ENCODE measurements around the gene NAPA.

NAPA gene

GRCh38 chr19:47456721-47457474 is 58.0 kb downstream of the NAPA start:
- DNase-seq, result no peak

DNA sequence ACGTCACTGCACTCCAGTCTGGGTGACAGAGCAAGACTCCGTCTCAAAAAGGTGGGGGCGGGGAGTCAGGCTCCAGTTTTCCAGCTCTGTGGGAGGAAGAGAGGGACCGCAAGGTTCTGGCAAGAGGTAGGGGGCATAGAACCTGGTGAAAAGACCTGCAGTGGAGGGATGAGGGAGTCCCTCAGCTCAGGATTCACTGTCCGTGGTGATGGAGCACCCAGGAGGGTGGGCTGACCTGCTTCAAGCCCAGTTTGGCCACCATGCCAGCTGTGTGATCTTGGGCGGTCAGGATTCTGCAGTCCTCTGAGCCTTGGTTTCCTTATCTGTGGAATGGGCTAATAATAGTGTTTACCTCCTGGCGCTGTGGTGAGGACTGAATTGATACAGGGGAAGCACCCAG is 64.4 kb downstream of the NAPA start:
- no peak for DNase-seq

DNA sequence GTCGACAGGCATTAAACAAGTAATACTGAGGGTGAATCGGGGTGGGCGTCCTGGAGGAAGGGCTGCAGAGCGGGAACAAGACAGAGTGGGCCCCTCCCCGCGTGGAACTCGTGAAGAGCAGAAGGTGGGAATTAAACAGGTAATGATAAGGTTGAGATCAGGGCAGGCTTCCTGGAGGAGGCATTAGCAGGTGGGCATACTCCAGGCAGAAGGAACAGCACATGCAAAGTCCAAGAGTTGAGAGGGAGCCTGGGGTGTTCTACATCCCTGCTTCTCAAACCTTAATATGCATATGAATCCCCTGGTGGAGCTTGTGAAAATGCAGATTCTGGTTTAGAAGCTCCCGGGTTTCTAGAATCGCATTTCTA is 66.5 kb downstream of the NAPA start:
- no peak for DNase-seq

GRCh38 chr19:47447470-47448359 is 67.1 kb downstream of the NAPA start:
- DNase-seq, result peak in 4 of 5 experiments; percentile 23 to 64 (median 44)

- DNase-seq, result no peak
Observed at GRCh38 chr19:47446534-47447469, 68.1 kb downstream of the NAPA start.

DNA sequence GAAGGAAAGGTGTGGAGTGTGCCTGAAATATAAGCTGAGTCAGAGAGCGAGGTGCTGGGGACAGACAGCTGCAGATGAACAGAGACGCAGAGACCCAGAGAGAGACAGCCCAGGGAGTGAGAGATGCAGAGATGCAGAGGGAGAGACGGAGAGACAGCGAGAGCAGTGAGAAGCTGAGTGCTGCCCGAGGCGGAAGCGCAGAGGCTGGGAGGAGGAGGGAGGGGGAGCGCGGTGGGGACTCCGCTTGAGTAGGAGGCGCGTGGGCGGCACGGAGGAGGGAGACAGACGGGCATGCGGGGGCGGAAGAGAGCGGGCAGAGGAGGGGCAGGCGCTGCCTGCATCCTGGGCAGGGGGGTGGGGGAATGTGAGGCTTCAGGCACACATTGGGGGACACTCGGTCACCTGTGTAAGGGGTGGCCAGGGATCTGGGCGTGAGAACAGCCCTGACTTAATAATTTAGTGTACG is 68.9 kb downstream of the NAPA start:
- DNase-seq, result peak; percentile 38 to 72 (median 59)

DNA sequence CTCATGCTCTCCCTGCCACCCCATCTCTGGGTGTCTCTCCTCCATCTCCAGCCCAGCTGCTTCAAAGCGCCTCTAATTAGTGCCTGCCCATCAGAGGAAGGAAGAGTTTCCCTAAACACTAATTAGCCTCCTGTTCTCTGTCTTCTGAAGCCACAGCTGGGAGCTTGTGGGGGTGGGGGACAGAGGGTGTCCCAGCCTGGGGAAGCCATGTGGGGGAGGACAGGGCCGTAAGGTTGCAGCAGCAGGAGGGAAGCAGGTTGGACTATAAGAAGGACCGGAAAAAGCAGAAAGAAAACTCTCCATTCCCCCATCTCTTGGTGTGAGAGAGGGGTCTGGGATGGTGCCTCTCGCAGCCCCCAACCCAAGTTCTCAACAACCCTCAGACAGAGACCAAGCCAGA is 69.3 kb downstream of the NAPA start:
- no peak for DNase-seq

DNA sequence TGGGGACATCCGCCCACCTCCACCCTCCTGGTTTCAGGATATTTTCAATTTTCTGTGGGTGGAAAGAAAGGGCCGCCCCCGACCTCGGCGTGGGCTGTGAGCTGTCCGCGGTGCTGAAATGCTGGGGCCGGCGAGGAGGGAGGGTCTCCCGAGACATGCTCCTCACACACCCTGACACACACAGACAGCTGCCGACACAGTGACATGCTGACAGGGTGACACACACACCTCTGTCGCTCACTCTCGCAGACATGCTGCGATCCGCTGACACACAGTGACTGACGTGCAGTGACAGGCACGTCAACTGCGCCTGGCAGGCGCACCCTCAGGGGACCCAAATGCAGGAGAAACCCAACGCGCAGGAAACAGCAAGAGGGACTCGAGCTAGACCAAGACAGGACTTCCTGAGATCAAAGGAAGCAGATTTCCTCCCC is 70.5 kb downstream of the NAPA start:
- DNase-seq, result peak in 1 of 5 experiments; percentile 30

DNA sequence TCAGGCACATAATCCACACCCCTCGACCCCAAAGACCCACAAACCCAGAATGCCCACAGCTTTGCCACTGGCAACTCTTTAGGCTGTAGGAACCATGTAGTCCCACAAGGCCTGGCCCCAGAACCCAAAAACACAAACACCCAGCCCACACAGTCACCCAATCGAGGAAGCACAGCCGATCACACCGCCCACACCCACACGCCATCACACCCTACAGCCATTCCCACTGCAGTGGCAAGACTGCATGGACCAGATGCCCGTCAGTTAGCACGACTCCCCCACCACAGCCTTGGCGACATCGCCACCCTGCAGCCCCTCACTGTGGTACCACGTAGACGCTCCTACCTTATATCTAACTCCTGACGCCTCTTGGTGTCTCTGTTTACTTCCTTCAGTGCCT is 71.5 kb downstream of the NAPA start:
- DNase-seq, result no peak

GRCh38 chr19:47438793-47439220 is 76.1 kb downstream of the NAPA start:
- DNase-seq, result no peak

All from T-helper 2 cell (primary cell).